WTC11 (cell line): Measurements from ENCODE around the gene KCND1.

Experiments
- ELF4 ChIP-seq: sonication (generic); formaldehyde crosslinking; IDR thresholded peaks from 2 replicates; pipeline ENCODE4 v1.8.1; 2022; ENCODE audit warnings: low read depth, mild to moderate bottlenecking, moderate library complexity, missing genetic modification reagents
- FOXP1 ChIP-seq: sonication (generic); formaldehyde crosslinking; IDR thresholded peaks from 2 replicates; pipeline ENCODE4 v1.8.0; 2022; ENCODE audit warnings: missing genetic modification reagents, mild to moderate bottlenecking, moderate library complexity, borderline replicate concordance
- IRF2 ChIP-seq: sonication (generic); formaldehyde crosslinking; IDR thresholded peaks from 2 replicates; pipeline ENCODE4 v1.8.0; 2022; ENCODE audit warnings: low read depth, missing genetic modification reagents, borderline replicate concordance
- JUN ChIP-seq: sonication (generic); formaldehyde crosslinking; IDR thresholded peaks from 2 replicates; pipeline ENCODE4 v1.8.0; 2023; ENCODE audit warnings: mild to moderate bottlenecking, missing genetic modification reagents
- NR2C2 ChIP-seq: sonication (generic); formaldehyde crosslinking; IDR thresholded peaks from 2 replicates; pipeline ENCODE4 v1.8.0; 2022; ENCODE audit warnings: mild to moderate bottlenecking, missing genetic modification reagents
- SP1 ChIP-seq: sonication (generic); formaldehyde crosslinking; conservative IDR thresholded peaks from 2 replicates; pipeline ENCODE4 v1.8.1; 2022; ENCODE audit warnings: missing genetic modification reagents
- ZNF232 ChIP-seq: sonication (generic); formaldehyde crosslinking; IDR thresholded peaks from 2 replicates; pipeline ENCODE4 v1.8.0; 2022; ENCODE audit warnings: mild to moderate bottlenecking, missing genetic modification reagents
- TF ChIP-seq, protein P1 (sequence below): sonication (generic); formaldehyde crosslinking; IDR thresholded peaks from 2 replicates; pipeline ENCODE4 v1.8.0; 2022; ENCODE audit warnings: mild to moderate bottlenecking, missing genetic modification reagents
- TF ChIP-seq, protein P2 (sequence below): fragments of 200-600 bp; IDR thresholded peaks from 2 replicates; pipeline ENCODE4 v1.8.0; 2022; ENCODE audit warnings: antibody characterized with exemption
- TF ChIP-seq, protein P3 (sequence below): sonication (generic); formaldehyde crosslinking; IDR thresholded peaks from 2 replicates; pipeline ENCODE4 v1.8.1; 2022; ENCODE audit warnings: mild to moderate bottlenecking, moderate library complexity, missing genetic modification reagents

DNA sequence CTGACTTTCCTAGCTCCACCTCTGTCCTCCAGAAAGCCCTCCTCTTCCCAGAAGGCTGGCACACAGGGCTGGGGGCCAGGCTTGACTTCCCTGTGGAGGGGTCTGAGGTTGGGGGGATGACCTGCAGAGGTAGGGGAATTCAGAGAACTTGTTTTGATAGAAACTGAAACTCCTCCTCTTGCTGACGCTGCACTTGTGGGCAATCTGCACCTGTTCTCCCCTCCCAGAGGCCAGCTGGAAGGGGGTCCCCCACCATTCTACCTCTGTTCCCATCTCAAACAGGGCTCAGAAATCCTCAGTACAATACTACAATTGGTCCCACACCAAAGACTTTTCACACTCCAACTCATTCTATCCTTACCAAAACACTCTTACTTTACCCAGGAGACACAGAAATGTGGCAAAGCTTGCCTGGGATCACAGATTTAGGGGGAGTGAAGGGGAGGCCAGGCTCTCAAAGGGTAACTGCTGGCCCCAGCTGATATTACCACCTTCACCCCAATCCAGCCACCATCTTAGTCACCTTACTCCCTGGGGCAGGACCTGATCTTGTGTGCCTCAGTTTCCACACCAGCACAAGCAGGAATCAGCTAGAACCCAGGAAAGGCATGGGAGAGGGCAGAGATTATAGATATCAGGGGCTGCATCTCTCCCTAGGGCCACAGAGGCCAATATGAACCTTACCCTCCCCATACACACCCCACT, 32.8 kb downstream of the KCND1 start:
- TF ChIP-seq JUN (no peak), ELF4 (CRISPR knock-in tag) (no peak), ZNF232 (CRISPR knock-in tag) (no peak), FOXP1 (CRISPR knock-in tag) (no peak), IRF2 (CRISPR knock-in tag) (no peak), NR2C2 (CRISPR knock-in tag) (no peak), SP1 (CRISPR knock-in tag) (no peak)
- TF ChIP-seq, protein P1, sequence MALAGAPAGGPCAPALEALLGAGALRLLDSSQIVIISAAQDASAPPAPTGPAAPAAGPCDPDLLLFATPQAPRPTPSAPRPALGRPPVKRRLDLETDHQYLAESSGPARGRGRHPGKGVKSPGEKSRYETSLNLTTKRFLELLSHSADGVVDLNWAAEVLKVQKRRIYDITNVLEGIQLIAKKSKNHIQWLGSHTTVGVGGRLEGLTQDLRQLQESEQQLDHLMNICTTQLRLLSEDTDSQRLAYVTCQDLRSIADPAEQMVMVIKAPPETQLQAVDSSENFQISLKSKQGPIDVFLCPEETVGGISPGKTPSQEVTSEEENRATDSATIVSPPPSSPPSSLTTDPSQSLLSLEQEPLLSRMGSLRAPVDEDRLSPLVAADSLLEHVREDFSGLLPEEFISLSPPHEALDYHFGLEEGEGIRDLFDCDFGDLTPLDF (CRISPR knock-in tag) = no peak
- TF ChIP-seq, protein P2, sequence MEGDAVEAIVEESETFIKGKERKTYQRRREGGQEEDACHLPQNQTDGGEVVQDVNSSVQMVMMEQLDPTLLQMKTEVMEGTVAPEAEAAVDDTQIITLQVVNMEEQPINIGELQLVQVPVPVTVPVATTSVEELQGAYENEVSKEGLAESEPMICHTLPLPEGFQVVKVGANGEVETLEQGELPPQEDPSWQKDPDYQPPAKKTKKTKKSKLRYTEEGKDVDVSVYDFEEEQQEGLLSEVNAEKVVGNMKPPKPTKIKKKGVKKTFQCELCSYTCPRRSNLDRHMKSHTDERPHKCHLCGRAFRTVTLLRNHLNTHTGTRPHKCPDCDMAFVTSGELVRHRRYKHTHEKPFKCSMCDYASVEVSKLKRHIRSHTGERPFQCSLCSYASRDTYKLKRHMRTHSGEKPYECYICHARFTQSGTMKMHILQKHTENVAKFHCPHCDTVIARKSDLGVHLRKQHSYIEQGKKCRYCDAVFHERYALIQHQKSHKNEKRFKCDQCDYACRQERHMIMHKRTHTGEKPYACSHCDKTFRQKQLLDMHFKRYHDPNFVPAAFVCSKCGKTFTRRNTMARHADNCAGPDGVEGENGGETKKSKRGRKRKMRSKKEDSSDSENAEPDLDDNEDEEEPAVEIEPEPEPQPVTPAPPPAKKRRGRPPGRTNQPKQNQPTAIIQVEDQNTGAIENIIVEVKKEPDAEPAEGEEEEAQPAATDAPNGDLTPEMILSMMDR = no peak
- TF ChIP-seq, protein P3, sequence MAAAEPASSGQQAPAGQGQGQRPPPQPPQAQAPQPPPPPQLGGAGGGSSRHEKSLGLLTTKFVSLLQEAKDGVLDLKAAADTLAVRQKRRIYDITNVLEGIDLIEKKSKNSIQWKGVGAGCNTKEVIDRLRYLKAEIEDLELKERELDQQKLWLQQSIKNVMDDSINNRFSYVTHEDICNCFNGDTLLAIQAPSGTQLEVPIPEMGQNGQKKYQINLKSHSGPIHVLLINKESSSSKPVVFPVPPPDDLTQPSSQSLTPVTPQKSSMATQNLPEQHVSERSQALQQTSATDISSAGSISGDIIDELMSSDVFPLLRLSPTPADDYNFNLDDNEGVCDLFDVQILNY (CRISPR knock-in tag) = no peak
